Measurements from ENCODE around the gene TMEM170B. TPM values are rescaled to one million over a fixed set of nuclear protein-coding genes. Genes with fewer than 3 reads are reported as not detected.

TMEM170B gene
- total RNA-seq, 1 experiment from 2014 or later = 1.3 TPM

DNA sequence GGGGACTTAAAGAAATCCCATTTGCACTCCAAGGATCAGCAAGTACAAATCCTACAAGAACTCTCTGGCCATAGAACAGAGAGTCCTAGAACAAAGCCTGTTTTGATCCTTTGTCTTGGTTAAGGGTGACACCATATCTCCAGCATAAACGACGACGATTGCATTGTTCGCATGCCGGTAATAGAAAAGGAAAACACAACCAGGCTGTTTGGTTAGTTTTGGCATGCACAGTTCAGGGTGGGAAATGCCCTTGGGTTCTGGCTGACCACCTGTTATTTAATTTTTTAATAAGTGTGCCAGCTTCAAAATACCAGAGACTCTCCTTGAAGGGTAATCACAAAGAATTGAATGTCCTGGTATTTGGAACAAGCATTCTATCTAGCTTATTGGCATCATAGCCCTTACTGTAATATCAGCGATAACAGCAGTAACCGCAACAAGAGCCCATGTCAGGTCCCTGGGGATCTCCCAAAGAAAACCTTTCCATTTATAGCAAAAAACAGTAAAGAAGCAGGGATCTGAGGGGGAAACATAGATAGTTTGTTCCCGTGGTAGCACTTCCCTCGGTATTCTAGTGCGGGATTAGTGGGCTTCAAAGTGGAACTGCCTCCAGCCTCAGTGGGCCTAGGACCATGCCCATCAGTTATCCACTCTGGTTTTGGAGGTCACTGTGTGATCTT is 77.1 kb downstream of the TMEM170B start:
- DNase-seq (ENCODE audit: low read depth) = peak; percentile 88

DNA sequence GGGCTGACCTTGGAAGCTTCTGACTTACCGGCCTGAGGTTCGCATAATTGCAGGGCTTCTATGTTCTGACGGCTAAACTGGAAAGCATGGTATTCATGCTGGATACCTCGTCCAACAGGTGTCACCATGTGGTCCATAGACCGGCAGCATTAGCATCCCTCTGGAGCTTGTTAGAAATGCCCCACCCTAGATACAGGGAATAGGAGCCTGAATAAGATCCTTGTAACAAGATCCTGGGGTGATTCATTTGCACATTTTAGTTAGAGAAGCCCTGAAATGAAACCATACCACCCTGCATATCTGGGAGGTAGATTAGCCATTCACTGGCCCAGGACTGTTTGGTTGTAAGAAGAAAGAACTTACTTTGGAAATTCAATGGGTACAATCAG is 77.7 kb downstream of the TMEM170B start:
- peak; percentile 93 for DNase-seq (ENCODE audit: low read depth)

DNA sequence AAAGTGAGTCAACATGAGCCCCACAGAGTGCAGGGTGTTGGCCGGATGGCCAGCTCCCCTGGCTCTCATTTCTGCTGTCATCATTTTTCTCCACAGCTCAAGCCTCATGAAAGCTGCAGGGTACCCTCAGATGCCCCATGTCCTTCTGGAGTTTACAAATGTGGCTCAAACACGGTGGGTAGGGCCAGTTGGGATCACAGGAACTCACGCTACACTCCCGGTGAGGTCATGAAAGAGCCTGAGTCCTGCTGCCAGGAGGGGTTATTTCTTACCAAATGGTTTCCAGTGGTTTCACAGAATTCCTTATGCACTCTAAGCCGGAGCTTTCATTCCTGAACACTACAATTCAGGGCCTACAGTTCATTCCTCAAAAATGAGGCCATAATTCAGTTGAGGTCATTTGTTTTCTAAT is 78.7 kb downstream of the TMEM170B start:
- DNase-seq (ENCODE audit: low read depth) = peak; percentile 95

DNA sequence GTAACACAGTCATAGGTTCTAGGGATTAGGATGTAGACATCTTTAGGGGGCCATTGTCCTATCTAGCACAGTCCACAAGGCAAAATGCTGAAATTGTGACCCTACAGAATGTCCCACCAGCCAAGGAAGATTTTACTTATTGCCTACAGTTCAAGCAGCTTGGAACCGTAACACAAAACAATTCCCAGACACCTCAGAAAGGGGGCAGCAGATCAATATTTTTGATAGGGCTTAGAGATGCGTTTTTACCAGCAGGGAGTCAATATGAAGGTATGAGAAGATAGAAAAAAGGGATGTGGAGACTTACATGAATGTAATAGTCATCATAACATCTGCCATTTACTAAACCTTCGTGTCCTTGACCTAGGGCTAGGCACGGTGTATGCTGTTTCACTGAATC is 81.0 kb downstream of the TMEM170B start:
- peak; percentile 66 for DNase-seq (ENCODE audit: low read depth)

DNA sequence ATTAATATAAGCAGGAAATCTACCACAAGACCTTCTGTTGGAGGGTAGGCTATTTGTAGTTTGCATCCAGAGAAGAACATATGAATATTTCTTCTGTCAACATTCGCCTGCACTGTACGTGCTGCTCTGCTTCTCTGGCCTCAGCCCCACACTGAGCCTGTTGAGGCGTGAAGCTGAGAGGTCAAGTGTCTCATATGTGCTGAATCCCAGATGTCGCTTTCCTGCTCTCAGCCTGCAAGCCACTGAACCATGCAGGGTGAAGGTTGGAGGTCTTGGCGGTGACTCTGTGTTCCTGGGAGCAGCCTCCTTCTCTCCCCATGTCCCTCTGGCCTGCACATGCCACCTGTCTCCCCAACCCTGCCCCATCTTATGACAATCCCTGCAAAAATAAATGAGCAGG is 83.6 kb downstream of the TMEM170B start:
- DNase-seq (ENCODE audit: low read depth) = no peak

DNA sequence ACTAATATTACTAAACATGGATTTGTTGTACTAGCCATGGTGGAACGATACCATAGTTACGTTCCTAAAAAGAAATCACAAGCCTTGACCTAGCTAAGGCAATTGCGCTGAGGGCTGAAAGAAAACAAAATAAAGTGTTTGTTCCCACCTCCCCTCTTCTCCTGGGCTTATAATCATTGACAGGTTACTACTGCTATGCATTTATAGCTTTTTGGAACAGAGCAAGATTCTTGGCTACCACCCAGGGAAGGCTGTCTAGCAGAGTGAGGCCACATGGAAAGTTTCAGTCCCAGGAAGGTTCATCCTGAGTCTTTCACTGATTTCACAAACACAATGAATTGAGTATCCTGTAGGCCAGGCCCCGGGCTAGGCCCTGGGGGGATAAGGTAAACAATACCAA is 84.6 kb downstream of the TMEM170B start:
- DNase-seq (ENCODE audit: low read depth) = no peak

DNA sequence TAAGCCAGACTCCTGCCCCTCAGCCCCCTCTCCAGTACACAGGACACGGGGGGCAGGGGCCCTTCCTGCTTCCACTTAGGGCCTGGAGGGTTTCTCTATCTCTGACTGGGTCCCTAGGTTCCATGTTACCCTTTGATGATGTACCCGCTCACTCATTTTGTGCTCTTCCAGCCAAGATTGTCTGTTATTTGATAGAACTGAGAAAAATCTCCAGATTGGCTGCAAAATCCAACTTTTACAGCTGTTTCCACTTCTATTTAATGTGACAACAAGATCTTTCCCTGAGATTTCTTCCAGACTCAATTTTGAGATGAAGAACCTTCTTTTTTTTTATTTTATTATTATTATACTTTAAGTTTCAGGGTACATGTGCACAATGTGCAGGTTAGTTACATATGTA is 85.7 kb downstream of the TMEM170B start:
- no peak for DNase-seq (ENCODE audit: low read depth)

DNA sequence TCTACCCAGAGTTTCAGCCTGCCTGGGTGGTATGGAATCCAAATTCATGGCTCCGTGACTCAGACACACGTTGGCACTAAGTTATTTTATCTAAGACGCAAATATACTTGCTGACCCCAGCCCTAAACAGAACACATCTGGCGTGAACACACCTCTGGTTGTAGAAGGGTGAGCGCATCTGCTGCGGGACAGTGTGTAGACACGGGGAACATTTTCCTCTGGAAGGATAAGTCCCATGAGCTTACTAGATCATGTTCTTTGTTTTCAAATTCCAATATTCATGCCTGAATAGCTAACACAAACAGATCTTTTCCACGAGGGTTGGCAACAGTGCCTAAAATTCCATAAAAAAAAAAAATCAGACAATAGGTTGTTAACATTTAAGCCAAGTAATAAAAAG is 87.8 kb downstream of the TMEM170B start:
- no peak for DNase-seq (ENCODE audit: low read depth)

DNA sequence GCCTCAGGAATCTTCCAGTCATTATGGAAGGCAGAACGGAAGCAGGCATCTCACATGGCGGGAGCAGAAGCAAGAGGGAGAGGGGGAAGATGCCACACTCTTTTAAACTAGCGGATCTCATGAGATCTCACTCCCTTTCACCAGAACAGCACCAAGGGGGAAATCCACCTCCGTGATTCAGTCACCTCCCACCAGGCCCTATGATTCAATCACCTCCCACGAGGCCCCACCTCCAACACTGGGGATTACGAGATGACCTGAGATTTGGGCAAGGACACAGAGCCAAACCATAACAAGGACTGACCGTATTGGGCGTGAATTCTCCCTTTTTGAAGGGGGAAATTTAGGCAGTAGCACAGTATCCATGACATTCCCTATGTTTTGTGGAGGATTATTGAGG is 88.8 kb downstream of the TMEM170B start:
- no peak for DNase-seq (ENCODE audit: low read depth)

DNA sequence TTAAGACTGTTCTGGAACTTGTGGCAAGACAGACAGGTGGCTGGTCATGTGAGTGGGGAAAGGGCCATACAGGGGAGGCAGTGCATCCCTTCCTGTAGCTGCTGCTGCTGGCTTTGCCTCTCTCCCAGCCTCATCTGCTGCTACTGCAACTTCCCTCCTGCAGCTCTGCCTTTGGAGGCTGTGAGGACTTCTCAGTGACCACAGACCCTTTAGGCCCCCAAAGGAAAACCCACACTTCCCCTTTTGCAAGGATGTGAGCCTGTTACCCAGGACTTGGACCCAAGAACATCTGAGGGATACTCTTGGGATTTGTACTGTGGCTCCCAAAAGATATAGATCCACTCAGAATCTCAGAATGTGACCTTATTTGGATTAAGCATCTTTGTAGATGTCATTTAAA is 91.0 kb downstream of the TMEM170B start:
- DNase-seq (ENCODE audit: low read depth) = no peak

DNA sequence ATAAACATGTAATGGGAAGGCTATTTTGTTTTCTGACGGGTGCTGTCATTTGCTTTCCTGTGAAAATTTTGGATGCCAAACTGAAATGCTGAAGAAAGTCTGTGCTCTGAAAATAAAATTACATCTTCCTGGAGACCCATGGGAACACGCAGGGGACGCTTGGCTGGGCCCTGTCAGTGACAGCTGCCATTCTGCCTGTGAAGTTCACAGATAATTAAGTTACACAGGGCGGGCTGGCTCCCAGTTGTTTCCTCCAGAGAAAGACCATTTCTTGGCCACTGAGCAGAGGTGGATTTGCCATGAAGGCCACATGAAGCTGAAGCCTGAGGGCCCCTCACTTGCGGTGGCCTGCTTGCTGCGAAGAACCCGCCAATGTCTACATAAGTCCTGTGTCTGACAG is 93.5 kb downstream of the TMEM170B start:
- no peak for DNase-seq (ENCODE audit: low read depth)

DNA sequence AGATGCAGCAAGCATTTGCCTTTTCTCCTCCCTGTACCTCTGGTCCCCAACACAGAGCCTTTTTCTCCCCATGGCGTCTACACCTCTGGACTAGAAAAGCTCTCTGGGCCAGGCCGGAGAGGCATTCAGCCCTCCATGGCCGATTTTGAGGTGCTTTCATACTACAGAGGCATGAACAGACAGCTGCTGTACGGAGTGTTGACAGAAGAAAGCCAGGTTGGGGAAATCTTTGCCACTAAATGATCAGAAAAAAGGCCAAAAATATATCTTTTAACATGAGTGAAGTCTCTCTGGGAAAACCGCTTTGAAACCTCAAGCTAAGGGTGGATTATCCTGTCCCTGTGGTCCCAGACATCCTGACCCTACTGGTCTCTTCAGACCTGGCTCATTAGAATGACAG is 94.0 kb downstream of the TMEM170B start:
- no peak for DNase-seq (ENCODE audit: low read depth)

DNA sequence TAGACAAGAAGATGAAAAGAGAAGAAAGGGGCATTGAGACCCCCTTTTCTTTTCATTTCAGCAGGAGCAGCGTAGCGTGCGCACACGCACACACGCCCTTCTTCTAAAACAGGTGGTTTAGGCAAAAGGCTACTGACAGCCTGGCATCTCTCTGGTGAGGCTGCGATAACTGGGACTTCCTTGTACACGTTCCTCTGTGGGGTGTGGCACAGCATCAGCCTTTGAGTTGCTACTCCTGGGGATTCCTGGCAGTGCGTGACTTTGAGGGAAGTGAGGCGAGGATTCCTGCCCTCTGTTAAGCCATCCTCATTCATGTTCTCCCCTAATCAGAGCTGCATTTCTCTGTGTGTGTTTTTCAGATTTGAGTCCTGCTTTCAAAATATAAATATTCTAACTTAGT is 94.7 kb downstream of the TMEM170B start:
- DNase-seq (ENCODE audit: low read depth) = peak; percentile 72

DNA sequence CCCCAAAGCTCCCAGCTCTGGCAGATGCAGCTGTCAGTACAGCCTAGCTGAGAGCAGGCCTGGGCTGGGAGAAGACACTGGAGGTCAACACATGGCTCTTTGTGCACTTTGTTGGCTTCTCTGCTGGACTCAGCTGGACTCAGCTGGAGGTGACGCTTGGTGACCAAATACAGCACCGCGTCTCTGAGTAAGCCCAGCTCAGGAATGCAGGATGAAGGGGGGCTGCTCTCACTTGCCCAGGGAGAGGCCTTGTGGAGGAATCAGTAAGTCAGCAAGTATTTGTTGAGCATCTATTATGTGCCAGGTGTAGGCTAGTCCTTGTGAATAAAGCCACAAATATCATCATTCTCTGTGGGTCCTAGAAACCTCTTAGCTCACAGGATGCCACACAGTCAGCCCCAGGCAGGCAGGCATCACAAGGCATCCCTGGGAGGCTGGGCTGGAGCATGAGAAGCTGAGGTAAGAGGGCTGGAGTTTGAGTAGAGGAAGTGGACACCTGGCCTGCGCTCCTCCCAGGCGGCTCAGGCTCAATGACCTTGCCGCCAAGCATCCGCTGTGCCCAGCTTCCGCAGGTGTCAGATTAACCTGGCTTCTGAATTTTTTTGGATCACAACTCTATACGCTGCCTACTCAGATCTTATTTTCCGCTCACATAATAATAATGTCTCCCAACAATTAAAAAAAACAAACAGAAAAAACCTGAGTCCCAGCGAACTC is 95.4 kb downstream of the TMEM170B start:
- DNase-seq (ENCODE audit: low read depth) = peak; percentile 87

Other genes starting within 250 kb of the TMEM170B start
- gene ADTRP, start 241.1 kb downstream of the TMEM170B start, total RNA-seq (2014; rRNA removed) = 0.64 and 2.2 TPM in 2 replicates